HepG2 (cell line): ENCODE results near the gene GFPT2. TPM values are rescaled to one million over a fixed set of nuclear protein-coding genes. Genes with fewer than 3 reads are reported as not detected.

ENCODE experiments used
- BCL6 ChIP-seq: IDR thresholded peaks from 2 replicates; pipeline ENCODE4 v1.6.1; 2016; ENCODE audit warnings: missing genetic modification reagents, missing compliant biosample characterization
- ELF1 ChIP-seq: sonication (generic); formaldehyde crosslinking; IDR thresholded peaks from 2 replicates; pipeline ENCODE4 v1.4.0; 2020; ENCODE audit warnings: missing genetic modification reagents
- MYC ChIP-seq: sonication (generic); formaldehyde crosslinking; IDR thresholded peaks from 2 replicates; pipeline ENCODE4 v1.9.0; 2021; ENCODE audit warnings: missing genetic modification reagents, borderline replicate concordance
- RBM22 ChIP-seq: fragments of 200-400 bp; formaldehyde crosslinking; optimal IDR thresholded peaks from 2 replicates; pipeline ENCODE3; 2017; ENCODE audit warnings: mild to moderate bottlenecking, low read length, moderate library complexity
- TMF1 ChIP-seq: sonication (generic); formaldehyde crosslinking; IDR thresholded peaks from 2 replicates; pipeline ENCODE4 v1.8.1; 2022; ENCODE audit warnings: low read depth, missing genetic modification reagents
- ZNF460 ChIP-seq: sonication (generic); formaldehyde crosslinking; IDR thresholded peaks from 2 replicates; pipeline ENCODE4 v1.5.1; 2020; ENCODE audit warnings: missing genetic modification reagents, mild to moderate bottlenecking, borderline replicate concordance
- ZNF766 ChIP-seq: sonication (generic); formaldehyde crosslinking; IDR thresholded peaks from 2 replicates; pipeline ENCODE4 v1.5.0; 2020; ENCODE audit warnings: missing genetic modification reagents, borderline replicate concordance
- ZNF772 ChIP-seq: sonication (generic); formaldehyde crosslinking; IDR thresholded peaks from 2 replicates; pipeline ENCODE4 v1.5.0; 2020; ENCODE audit warnings: mild to moderate bottlenecking, missing genetic modification reagents
- polyA plus RNA-seq, 8 experiments: library from polyadenylated mRNA; depleted of rRNA in 3 of 8; stranded (reverse) in 7 of 8; unstranded in 1 of 8; fragments of >200 nt; fragmentation: Illumina TruSeq in 4 of 8; extraction: Trizol in 4 of 8; gene quantifications; 2 replicates each; pipeline versions ENCODE4 v1.2.1 to v1.2.3, GENCODE V29; 2011 to 2016; ENCODE audit warnings: low read depth in 4 of 8, missing spikeins in 1 of 8, mixed read lengths in 1 of 8; ENCODE audit not compliant: insufficient read depth in 1 of 8
- total RNA-seq, 5 experiments: library from RNA; depleted of rRNA; stranded (reverse); fragments of >200 nt; fragmentation: Illumina TruSeq; extraction: Trizol; gene quantifications; 2 replicates each; pipeline ENCODE4 v1.2.3, GENCODE V29; 2016; ENCODE audit warnings: low read depth in 1 of 5
- TF ChIP-seq, protein P1 (sequence below): sonication (generic); formaldehyde crosslinking; IDR thresholded peaks from 2 replicates; pipeline ENCODE4 v1.8.1; 2022; ENCODE audit warnings: low read depth, mild to moderate bottlenecking, missing genetic modification reagents
- TF ChIP-seq, protein P2 (sequence below): sonication (generic); formaldehyde crosslinking; IDR thresholded peaks from 2 replicates; pipeline ENCODE4 v1.5.0; 2020; ENCODE audit warnings: mild to moderate bottlenecking, missing genetic modification reagents, borderline replicate concordance
- TF ChIP-seq, protein P3 (sequence below): sonication (generic); formaldehyde crosslinking; IDR thresholded peaks from 2 replicates; pipeline ENCODE4 v1.4.0; 2020; ENCODE audit warnings: missing genetic modification reagents
- TF ChIP-seq, protein P4 (sequence below): sonication (generic); formaldehyde crosslinking; conservative IDR thresholded peaks from 2 replicates; pipeline ENCODE4 v1.4.0; 2020; ENCODE audit warnings: missing genetic modification reagents
- TF ChIP-seq, protein P5 (sequence below): sonication (generic); formaldehyde crosslinking; IDR thresholded peaks from 2 replicates; pipeline ENCODE4 v1.5.0; 2020; ENCODE audit warnings: missing genetic modification reagents
- TF ChIP-seq, protein P6 (sequence below): sonication (generic); formaldehyde crosslinking; IDR thresholded peaks from 2 replicates; pipeline ENCODE4 v1.9.0; 2022; ENCODE audit warnings: low read depth, missing genetic modification reagents

Gene GFPT2
- total and polyA plus RNA-seq, 2 of the 13 experiments (the other 11 are each of a cell fraction or from before 2014, with no cell fraction given), result 0.18 TPM

DNA sequence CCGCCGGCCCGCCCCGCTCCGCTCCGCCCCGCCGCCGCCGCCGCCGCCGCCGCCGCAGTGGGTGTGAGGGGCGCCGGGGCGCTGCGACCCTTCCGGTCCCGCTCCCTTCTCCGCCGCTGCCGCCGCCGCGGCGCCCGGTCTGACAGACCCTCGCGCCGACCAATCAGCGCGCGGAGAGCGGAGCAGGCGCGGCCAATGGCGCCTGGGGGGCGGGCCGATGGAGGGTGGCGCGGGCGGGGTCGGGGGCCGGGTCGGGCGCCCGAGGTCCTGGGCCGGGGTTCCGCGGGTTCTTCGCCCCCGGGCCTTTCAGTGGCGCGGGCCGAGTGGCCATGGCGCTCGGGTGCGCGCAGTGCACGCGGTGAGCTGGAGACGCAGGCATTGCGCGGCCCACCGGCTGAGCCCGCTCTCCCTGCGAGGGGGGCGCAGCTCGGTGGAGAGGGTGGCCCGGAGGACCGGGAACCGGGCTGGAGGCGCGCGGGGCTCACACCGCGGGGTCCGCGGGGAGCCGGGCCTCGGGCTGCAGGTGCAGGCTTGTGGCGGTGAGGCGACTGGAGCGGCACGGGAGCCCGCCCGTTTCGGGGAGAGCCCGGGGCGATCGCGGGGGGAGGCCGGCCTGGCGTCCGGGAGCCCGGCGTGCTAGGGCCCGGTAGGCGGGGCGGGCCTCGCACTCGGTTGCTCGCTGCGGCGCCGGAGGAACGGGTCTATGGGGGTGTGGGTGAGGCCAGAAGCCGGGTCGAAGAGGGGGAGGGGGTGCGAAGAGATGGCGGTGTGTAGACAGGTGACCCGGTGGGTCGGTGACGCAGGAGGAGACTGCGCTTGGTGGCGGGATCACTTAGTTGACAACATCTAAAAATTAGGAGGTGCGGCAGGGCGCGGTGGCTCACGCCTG lies 60.9 kb downstream of the GFPT2 start, which contains the start of gene MAPK9 (continued):
- TF ChIP-seq ZNF772 (CRISPR knock-in tag), result no peak
- no peak for TF ChIP-seq ZNF460 (CRISPR knock-in tag)
- TF ChIP-seq ELF1 (CRISPR knock-in tag), result no peak
- TF ChIP-seq BCL6 (CRISPR knock-in tag), result no peak
- 0 out of 2 replicates have a peak, but pooled peaks have one; percentile 47 for TF ChIP-seq MYC (CRISPR knock-in tag)
- TF ChIP-seq, protein P1, sequence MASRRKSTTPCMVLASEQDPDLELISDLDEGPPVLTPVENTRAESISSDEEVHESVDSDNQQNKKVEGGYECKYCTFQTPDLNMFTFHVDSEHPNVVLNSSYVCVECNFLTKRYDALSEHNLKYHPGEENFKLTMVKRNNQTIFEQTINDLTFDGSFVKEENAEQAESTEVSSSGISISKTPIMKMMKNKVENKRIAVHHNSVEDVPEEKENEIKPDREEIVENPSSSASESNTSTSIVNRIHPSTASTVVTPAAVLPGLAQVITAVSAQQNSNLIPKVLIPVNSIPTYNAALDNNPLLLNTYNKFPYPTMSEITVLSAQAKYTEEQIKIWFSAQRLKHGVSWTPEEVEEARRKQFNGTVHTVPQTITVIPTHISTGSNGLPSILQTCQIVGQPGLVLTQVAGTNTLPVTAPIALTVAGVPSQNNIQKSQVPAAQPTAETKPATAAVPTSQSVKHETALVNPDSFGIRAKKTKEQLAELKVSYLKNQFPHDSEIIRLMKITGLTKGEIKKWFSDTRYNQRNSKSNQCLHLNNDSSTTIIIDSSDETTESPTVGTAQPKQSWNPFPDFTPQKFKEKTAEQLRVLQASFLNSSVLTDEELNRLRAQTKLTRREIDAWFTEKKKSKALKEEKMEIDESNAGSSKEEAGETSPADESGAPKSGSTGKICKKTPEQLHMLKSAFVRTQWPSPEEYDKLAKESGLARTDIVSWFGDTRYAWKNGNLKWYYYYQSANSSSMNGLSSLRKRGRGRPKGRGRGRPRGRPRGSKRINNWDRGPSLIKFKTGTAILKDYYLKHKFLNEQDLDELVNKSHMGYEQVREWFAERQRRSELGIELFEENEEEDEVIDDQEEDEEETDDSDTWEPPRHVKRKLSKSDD (CRISPR knock-in tag), result 0 out of 2 replicates have a peak, but pooled peaks have one; percentile 21
- TF ChIP-seq, protein P2, sequence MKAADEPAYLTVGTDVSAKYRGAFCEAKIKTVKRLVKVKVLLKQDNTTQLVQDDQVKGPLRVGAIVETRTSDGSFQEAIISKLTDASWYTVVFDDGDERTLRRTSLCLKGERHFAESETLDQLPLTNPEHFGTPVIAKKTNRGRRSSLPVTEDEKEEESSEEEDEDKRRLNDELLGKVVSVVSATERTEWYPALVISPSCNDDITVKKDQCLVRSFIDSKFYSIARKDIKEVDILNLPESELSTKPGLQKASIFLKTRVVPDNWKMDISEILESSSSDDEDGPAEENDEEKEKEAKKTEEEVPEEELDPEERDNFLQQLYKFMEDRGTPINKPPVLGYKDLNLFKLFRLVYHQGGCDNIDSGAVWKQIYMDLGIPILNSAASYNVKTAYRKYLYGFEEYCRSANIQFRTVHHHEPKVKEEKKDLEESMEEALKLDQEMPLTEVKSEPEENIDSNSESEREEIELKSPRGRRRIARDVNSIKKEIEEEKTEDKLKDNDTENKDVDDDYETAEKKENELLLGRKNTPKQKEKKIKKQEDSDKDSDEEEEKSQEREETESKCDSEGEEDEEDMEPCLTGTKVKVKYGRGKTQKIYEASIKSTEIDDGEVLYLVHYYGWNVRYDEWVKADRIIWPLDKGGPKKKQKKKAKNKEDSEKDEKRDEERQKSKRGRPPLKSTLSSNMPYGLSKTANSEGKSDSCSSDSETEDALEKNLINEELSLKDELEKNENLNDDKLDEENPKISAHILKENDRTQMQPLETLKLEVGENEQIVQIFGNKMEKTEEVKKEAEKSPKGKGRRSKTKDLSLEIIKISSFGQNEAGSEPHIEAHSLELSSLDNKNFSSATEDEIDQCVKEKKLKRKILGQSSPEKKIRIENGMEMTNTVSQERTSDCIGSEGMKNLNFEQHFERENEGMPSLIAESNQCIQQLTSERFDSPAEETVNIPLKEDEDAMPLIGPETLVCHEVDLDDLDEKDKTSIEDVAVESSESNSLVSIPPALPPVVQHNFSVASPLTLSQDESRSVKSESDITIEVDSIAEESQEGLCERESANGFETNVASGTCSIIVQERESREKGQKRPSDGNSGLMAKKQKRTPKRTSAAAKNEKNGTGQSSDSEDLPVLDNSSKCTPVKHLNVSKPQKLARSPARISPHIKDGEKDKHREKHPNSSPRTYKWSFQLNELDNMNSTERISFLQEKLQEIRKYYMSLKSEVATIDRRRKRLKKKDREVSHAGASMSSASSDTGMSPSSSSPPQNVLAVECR (CRISPR knock-in tag), result peak; percentile 65
- TF ChIP-seq RBM22, result no peak
- TF ChIP-seq, protein P3, sequence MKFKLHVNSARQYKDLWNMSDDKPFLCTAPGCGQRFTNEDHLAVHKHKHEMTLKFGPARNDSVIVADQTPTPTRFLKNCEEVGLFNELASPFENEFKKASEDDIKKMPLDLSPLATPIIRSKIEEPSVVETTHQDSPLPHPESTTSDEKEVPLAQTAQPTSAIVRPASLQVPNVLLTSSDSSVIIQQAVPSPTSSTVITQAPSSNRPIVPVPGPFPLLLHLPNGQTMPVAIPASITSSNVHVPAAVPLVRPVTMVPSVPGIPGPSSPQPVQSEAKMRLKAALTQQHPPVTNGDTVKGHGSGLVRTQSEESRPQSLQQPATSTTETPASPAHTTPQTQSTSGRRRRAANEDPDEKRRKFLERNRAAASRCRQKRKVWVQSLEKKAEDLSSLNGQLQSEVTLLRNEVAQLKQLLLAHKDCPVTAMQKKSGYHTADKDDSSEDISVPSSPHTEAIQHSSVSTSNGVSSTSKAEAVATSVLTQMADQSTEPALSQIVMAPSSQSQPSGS, result no peak
- TF ChIP-seq, protein P4, sequence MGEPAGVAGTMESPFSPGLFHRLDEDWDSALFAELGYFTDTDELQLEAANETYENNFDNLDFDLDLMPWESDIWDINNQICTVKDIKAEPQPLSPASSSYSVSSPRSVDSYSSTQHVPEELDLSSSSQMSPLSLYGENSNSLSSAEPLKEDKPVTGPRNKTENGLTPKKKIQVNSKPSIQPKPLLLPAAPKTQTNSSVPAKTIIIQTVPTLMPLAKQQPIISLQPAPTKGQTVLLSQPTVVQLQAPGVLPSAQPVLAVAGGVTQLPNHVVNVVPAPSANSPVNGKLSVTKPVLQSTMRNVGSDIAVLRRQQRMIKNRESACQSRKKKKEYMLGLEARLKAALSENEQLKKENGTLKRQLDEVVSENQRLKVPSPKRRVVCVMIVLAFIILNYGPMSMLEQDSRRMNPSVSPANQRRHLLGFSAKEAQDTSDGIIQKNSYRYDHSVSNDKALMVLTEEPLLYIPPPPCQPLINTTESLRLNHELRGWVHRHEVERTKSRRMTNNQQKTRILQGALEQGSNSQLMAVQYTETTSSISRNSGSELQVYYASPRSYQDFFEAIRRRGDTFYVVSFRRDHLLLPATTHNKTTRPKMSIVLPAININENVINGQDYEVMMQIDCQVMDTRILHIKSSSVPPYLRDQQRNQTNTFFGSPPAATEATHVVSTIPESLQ (CRISPR knock-in tag), result no peak
- peak; percentile 69; the same call in 1 of the 2 replicates for TF ChIP-seq TMF1
- TF ChIP-seq, protein P5, sequence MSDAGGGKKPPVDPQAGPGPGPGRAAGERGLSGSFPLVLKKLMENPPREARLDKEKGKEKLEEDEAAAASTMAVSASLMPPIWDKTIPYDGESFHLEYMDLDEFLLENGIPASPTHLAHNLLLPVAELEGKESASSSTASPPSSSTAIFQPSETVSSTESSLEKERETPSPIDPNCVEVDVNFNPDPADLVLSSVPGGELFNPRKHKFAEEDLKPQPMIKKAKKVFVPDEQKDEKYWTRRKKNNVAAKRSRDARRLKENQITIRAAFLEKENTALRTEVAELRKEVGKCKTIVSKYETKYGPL, result no peak
- TF ChIP-seq, protein P6, sequence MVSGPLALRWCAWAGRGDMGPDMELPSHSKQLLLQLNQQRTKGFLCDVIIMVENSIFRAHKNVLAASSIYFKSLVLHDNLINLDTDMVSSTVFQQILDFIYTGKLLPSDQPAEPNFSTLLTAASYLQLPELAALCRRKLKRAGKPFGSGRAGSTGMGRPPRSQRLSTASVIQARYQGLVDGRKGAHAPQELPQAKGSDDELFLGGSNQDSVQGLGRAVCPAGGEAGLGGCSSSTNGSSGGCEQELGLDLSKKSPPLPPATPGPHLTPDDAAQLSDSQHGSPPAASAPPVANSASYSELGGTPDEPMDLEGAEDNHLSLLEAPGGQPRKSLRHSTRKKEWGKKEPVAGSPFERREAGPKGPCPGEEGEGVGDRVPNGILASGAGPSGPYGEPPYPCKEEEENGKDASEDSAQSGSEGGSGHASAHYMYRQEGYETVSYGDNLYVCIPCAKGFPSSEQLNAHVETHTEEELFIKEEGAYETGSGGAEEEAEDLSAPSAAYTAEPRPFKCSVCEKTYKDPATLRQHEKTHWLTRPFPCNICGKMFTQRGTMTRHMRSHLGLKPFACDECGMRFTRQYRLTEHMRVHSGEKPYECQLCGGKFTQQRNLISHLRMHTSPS (CRISPR knock-in tag), result no peak
- TF ChIP-seq ZNF766 (CRISPR knock-in tag), result no peak
